Type B pancreatic cell (in vitro differentiated cells): ENCODE results near the gene EYS. TPM values are rescaled to one million over a fixed set of nuclear protein-coding genes. Genes with fewer than 3 reads are reported as not detected.

Source experiments
- DNase-seq: peaks from one replicate; pipeline ENCODE4 v3.0.0; 2021; ENCODE audit warnings: mixed read lengths; ENCODE audit not compliant: unreplicated experiment; ENCODE audit errors: extremely low spot score
- H3K27ac Mint-ChIP-seq: 2 replicates; pipeline ENCODE4 v1.8.0; 2021; ENCODE audit warnings: mild to moderate bottlenecking, mixed read lengths
- H3K27me3 Mint-ChIP-seq: 2 replicates; pipeline ENCODE4 v1.8.0; 2021; ENCODE audit warnings: mixed read lengths
- H3K36me3 Mint-ChIP-seq: 2 replicates; pipeline ENCODE4 v1.8.0; 2021; ENCODE audit warnings: mixed read lengths
- H3K4me1 Mint-ChIP-seq: one replicate; pipeline ENCODE4 v1.8.0; 2021; ENCODE audit warnings: mixed read lengths; ENCODE audit not compliant: unreplicated experiment
- H3K4me3 Mint-ChIP-seq: 2 replicates; pipeline ENCODE4 v1.8.0; 2021; ENCODE audit warnings: mild to moderate bottlenecking, mixed read lengths
- H3K9me3 Mint-ChIP-seq: 2 replicates; pipeline ENCODE4 v1.8.0; 2021; ENCODE audit warnings: mixed read lengths
- CTCF ChIP-seq: fragments of 200-600 bp; sonication (generic); conservative IDR thresholded peaks from 2 replicates; pipeline ENCODE4 v1.5.0; 2021; ENCODE audit warnings: antibody characterized with exemption, mild to moderate bottlenecking
- total RNA-seq: library from RNA; stranded (reverse); gene quantifications from 2 replicates; pipeline ENCODE4 v1.2.1, GENCODE V29; 2021; ENCODE audit warnings: low replicate concordance

The EYS gene
- total RNA-seq, 1 donor from 2014 or later: 1.5 TPM

DNA sequence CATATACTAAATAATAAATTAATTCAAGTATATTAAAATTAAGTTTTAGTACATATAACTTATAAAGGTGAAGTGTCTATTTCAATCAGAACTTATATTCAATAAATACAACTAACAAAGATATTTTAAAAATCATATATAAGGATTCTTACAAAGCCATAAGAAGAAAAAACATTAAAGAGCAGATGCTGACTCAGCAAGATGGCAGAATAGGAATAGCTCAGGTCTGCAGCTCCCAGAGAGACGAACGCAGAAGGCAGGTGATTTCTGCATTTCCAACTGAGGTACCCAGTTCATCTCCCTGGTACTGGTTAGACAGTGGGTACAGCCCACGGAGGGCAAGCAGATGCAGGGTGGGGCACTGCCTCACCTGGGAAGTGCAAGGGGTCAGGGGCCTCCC, 811.1 kb downstream of the EYS start:
- H3K27me3 Mint-ChIP-seq: no peaks in the 10 kb centered on the region
- H3K9me3 Mint-ChIP-seq: peaks cover 7% of the 10 kb centered on the region
- H3K36me3 Mint-ChIP-seq: no peaks in the 10 kb centered on the region
- H3K4me1 Mint-ChIP-seq: no peaks in the 10 kb centered on the region
- DNase-seq: no peak
- H3K27ac Mint-ChIP-seq: no peak overlapping the region
- no peak for TF ChIP-seq CTCF
- H3K4me3 Mint-ChIP-seq: no peak overlapping the region

- Mint-ChIP-seq H3K27ac (no peak overlapping the region), H3K27me3 (no peaks in the 10 kb centered on the region), H3K4me3 (no peak overlapping the region), H3K9me3 (no peaks in the 10 kb centered on the region), H3K4me1 (no peaks in the 10 kb centered on the region), H3K36me3 (no peaks in the 10 kb centered on the region)
- no peak for DNase-seq
- no peak for TF ChIP-seq CTCF
Observed at GRCh38 chr6:64890609-64891008, 816.4 kb downstream of the EYS start.

GRCh38 chr6:64889144-64889543, 817.9 kb downstream of the EYS start:
- Mint-ChIP-seq H3K4me1 (no peaks in the 10 kb centered on the region), H3K4me3 (no peak overlapping the region), H3K27ac (no peak overlapping the region), H3K36me3 (no peaks in the 10 kb centered on the region), H3K9me3 (no peaks in the 10 kb centered on the region), H3K27me3 (no peaks in the 10 kb centered on the region)
- no peak for DNase-seq
- TF ChIP-seq CTCF: no peak

DNA sequence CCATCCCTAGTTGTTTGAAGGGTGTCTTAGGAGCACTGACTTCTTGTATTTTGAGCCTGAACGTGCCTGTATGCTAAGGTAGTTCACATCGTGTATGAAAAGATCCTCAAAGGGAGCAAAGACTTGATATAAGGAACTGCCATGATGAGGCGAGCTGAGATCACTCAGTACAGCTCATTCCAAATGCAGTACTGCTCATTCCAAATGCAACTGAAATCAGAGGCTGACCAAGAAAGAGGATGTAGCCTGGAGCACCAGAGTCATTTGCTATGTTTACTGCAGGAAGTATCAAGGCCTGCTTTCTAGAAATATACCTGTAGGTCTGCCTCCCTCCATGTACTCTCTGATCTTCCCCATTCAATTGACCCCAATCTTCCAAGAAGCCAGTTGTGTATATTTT, 832.2 kb downstream of the EYS start:
- H3K9me3 Mint-ChIP-seq: no peaks in the 10 kb centered on the region
- DNase-seq: no peak

GRCh38 chr6:64872633-64873032, 834.4 kb downstream of the EYS start:
- no peak for TF ChIP-seq CTCF

More for the DNA sequence above, 832.2 kb downstream of the EYS start:
- Mint-ChIP-seq H3K27me3 (no peaks in the 10 kb centered on the region), H3K27ac (no peak overlapping the region), H3K4me1 (no peaks in the 10 kb centered on the region), H3K36me3 (no peaks in the 10 kb centered on the region), H3K4me3 (no peak overlapping the region)
- TF ChIP-seq CTCF: no peak

DNA sequence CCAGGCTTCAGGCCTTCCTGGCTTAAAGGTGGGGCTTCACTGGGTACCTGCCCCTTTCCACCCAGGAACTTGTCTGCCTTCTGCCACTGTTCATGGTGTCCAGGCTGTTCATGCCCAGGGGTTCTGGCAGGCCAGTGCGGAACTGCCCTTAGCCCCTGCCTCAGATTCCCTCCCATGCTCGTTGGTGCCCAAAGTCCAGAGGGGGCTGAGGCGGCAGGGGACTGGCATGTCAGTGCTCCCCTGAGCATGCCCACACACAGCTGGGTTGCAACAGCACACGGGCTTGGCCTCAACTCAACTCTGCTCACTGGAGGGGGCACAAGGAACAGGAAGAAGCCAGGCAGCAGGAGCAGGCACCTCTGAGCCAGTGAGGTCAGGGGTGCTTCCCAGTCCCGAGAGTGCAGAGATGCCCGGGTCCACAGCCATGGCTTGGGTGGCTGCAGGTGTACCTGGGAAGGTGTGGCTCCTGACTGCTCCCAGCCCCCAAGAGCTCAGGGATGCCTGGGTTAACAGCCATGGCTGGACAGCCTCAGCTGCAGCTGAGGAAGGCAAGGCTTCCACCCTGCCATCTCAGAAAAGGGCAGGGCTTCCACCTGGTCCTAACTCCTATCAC, 845.9 kb downstream of the EYS start:
- Mint-ChIP-seq H3K9me3 (peaks cover 5% of the 10 kb centered on the region), H3K27me3 (no peaks in the 10 kb centered on the region), H3K27ac (no peak overlapping the region), H3K4me3 (no peak overlapping the region), H3K36me3 (no peaks in the 10 kb centered on the region), H3K4me1 (no peaks in the 10 kb centered on the region)
- TF ChIP-seq CTCF: no peak
- DNase-seq: no peak

More at GRCh38 chr6:64872633-64873032, 834.4 kb downstream of the EYS start:
- H3K4me3 Mint-ChIP-seq: no peak overlapping the region
- H3K27me3 Mint-ChIP-seq: no peaks in the 10 kb centered on the region
- DNase-seq: no peak
- H3K27ac Mint-ChIP-seq: no peak overlapping the region
- no peaks in the 10 kb centered on the region for H3K9me3 Mint-ChIP-seq
- H3K36me3 Mint-ChIP-seq: no peaks in the 10 kb centered on the region
- H3K4me1 Mint-ChIP-seq: no peaks in the 10 kb centered on the region
